ENCODE results near the gene SLC22A31. TPM values are rescaled to one million over a fixed set of nuclear protein-coding genes. Genes with fewer than 3 reads are reported as not detected.

Gene SLC22A31
- total RNA-seq, 6 experiments from 2014 or later: 0.19 to 19.3 (median 6.8) TPM; not detected in 2

- H3K27ac ChIP-seq: no peak overlapping the region
- no peaks in the 10 kb centered on the region for H3K36me3 ChIP-seq
- intact Hi-C loops (cut with DNase I): no loop called here
- H3K9me3 ChIP-seq: no peaks in the 10 kb centered on the region
- no peak overlapping the region for H3K4me3 ChIP-seq
- ATAC-seq (no peak), DNase-seq (no peak)
- TF ChIP-seq CTCF (IDR thresholded peaks at IDR 0.05): no peak
- no peak for TF ChIP-seq POLR2A (IDR thresholded peaks at IDR 0.05)
- no peaks in the 10 kb centered on the region for H3K27me3 ChIP-seq
- 69% methylated on average over 13 of the region's 48 CpGs for WGBS (ENCODE audit: insufficient coverage, low coverage, low lambda C conversion rate, missing lambda C conversion rate)
- no peaks in the 10 kb centered on the region for H3K4me1 ChIP-seq
These were observed 41.1 kb downstream of the SLC22A31 start for GRCh38 chr16:89159066-89159849.

- Histone ChIP-seq H3K4me1 (no peaks in the 10 kb centered on the region), H3K4me3 (no peak overlapping the region), H3K27ac (no peak overlapping the region), H3K9me3 (no peaks in the 10 kb centered on the region), H3K36me3 (no peaks in the 10 kb centered on the region), H3K27me3 (no peaks in the 10 kb centered on the region)
- no peak for TF ChIP-seq POLR2A (IDR thresholded peaks at IDR 0.05)
- TF ChIP-seq CTCF (IDR thresholded peaks at IDR 0.05): no peak
- DNase-seq (no peak), ATAC-seq (no peak)
- intact Hi-C loops (cut with DNase I): no loop called here
- WGBS (ENCODE audit: insufficient coverage, low coverage, low lambda C conversion rate, missing lambda C conversion rate): 89% methylated on average over 11 of the region's 12 CpGs
These were observed 42.6 kb downstream of the SLC22A31 start for GRCh38 chr16:89157778-89158177.

- intact Hi-C loops (cut with DNase I): no loop called here
- no peak overlapping the region for H3K4me3 ChIP-seq
- no peak overlapping the region for H3K27ac ChIP-seq
- WGBS (ENCODE audit: insufficient coverage, low coverage, low lambda C conversion rate, missing lambda C conversion rate): 40% methylated on average over 2 of the region's 26 CpGs
- H3K4me1 ChIP-seq: no peaks in the 10 kb centered on the region
- DNase-seq: no peak
- H3K27me3 ChIP-seq: no peaks in the 10 kb centered on the region
- peaks cover 0 to 1% (median 0%) of the 10 kb centered on the region in 4 donors for H3K36me3 ChIP-seq
- TF ChIP-seq POLR2A (IDR thresholded peaks at IDR 0.05) (no peak), CTCF (IDR thresholded peaks at IDR 0.05) (no peak)
- ATAC-seq: no peak
- H3K9me3 ChIP-seq: no peaks in the 10 kb centered on the region
These were observed 43.3 kb downstream of the SLC22A31 start for GRCh38 chr16:89156740-89157645.

- WGBS (ENCODE audit: insufficient coverage, low coverage, low lambda C conversion rate, missing lambda C conversion rate): 60% methylated on average over 4 of the region's 24 CpGs
- DNase-seq: no peak
- TF ChIP-seq POLR2A (IDR thresholded peaks at IDR 0.05) (no peak), CTCF (IDR thresholded peaks at IDR 0.05) (no peak)
- Histone ChIP-seq H3K27me3 (no peaks in the 10 kb centered on the region), H3K36me3 (peaks cover 0 to 3% (median 0%) of the 10 kb centered on the region in 4 donors), H3K27ac (no peak overlapping the region), H3K4me3 (no peak overlapping the region), H3K9me3 (no peaks in the 10 kb centered on the region), H3K4me1 (no peaks in the 10 kb centered on the region)
- intact Hi-C loops (cut with DNase I): no loop called here
- peak in 1 of 4 donors; percentile 6 for ATAC-seq
These were observed 44.2 kb downstream of the SLC22A31 start for GRCh38 chr16:89155851-89156739.

Measured in right lobe of liver (tissue), 6 donors.